OCI-LY1 (cell line): ENCODE data around the gene MRPS6.

Experiments used
- H2AFZ ChIP-seq: fragments of 200-600 bp; sonication (generic), shearing (Covaris generic); 2 replicates; pipeline ENCODE4 v1.6.0; 2014; ENCODE audit warnings: antibody characterized with exemption, mild to moderate bottlenecking, low read length
- H3F3A ChIP-seq: fragments of 200-600 bp; sonication (generic), shearing (Covaris generic); 2 replicates; pipeline ENCODE4 v1.6.0; 2014; ENCODE audit warnings: mild to moderate bottlenecking, antibody characterized with exemption, low read length, moderate library complexity; ENCODE audit not compliant: insufficient read depth
- H3K27ac ChIP-seq: fragments of 200-600 bp; sonication (generic); 2 replicates; pipeline ENCODE4 v1.5.1; 2014; ENCODE audit warnings: low read length, mixed run types, mild to moderate bottlenecking, low read depth; ENCODE audit not compliant: poor library complexity, severe bottlenecking
- H3K27me3 ChIP-seq: fragments of 200-600 bp; sonication (generic); 2 replicates; pipeline ENCODE4 v1.6.0; 2014; ENCODE audit warnings: antibody characterized with exemption, mild to moderate bottlenecking, low read length, moderate library complexity; ENCODE audit not compliant: insufficient read depth
- H3K36me3 ChIP-seq: fragments of 200-600 bp; sonication (generic); 2 replicates; pipeline ENCODE4 v1.6.1; 2014; ENCODE audit warnings: mild to moderate bottlenecking, antibody characterized with exemption, low read length, moderate library complexity, mixed read lengths; ENCODE audit not compliant: insufficient read depth
- H3K4me1 ChIP-seq: fragments of 200-600 bp; sonication (generic); 2 replicates; pipeline ENCODE4 v1.5.1; 2014; ENCODE audit warnings: mild to moderate bottlenecking, low read length, moderate library complexity; ENCODE audit not compliant: insufficient read depth, severe bottlenecking
- H3K4me2 ChIP-seq: fragments of 200-600 bp; sonication (generic), shearing (Covaris generic); 2 replicates; pipeline ENCODE4 v1.6.1; 2014; ENCODE audit warnings: low read length
- H3K4me3 ChIP-seq: fragments of 200-600 bp; sonication (generic); 2 replicates; pipeline ENCODE4 v1.5.1; 2014; ENCODE audit warnings: low read length, low read depth, mild to moderate bottlenecking, mixed read lengths; ENCODE audit not compliant: poor library complexity, severe bottlenecking
- H3K79me2 ChIP-seq: fragments of 200-600 bp; shearing (Covaris generic); 2 replicates; pipeline ENCODE4 v1.6.1; 2016; ENCODE audit warnings: mixed run types, low read length, mixed read lengths; ENCODE audit not compliant: insufficient read depth
- H3K9ac ChIP-seq: fragments of 200-600 bp; sonication (generic), shearing (Covaris generic); 2 replicates; pipeline ENCODE4 v1.6.1; 2014; ENCODE audit warnings: mild to moderate bottlenecking, low read length, mixed read lengths
- H3K9me2 ChIP-seq: fragments of 200-600 bp; sonication (generic), shearing (Covaris generic); 2 replicates; pipeline ENCODE4 v1.6.1; 2014; ENCODE audit warnings: low read depth, mild to moderate bottlenecking, low read length, mixed read lengths
- H3K9me3 ChIP-seq: fragments of 200-600 bp; shearing (Covaris generic); 2 replicates; pipeline ENCODE4 v1.6.1; 2014; ENCODE audit warnings: low read length, mixed read lengths
- H4K20me1 ChIP-seq: fragments of 200-600 bp; sonication (generic), shearing (Covaris generic); 2 replicates; pipeline ENCODE4 v1.6.0; 2016; ENCODE audit warnings: mild to moderate bottlenecking, low read length; ENCODE audit not compliant: insufficient read depth
- CTCF ChIP-seq: fragments of 200-600 bp; sonication (generic), shearing (Covaris generic); IDR thresholded peaks from 2 replicates; pipeline ENCODE4 v1.5.1; 2017; ENCODE audit warnings: mild to moderate bottlenecking, antibody characterized with exemption, low read length, moderate library complexity, mixed read lengths
- EZH2 ChIP-seq: fragments of 200-600 bp; sonication (generic), shearing (Covaris generic); IDR thresholded peaks from 2 replicates; pipeline ENCODE4 v1.8.0; 2017; ENCODE audit warnings: borderline replicate concordance, mixed run types, mild to moderate bottlenecking, antibody characterized with exemption, low read length, moderate library complexity, mixed read lengths

The MRPS6 gene

GRCh38 chr21:34141373-34141772, 68.0 kb downstream of the MRPS6 start:
- no peak overlapping the region for H2AFZ ChIP-seq
- H3K79me2 ChIP-seq: peaks cover 40% of the 10 kb centered on the region
- H3K36me3 ChIP-seq: peaks cover 80% of the 10 kb centered on the region
- peaks cover 6% of the 10 kb centered on the region for H3K9me3 ChIP-seq
- H3K9me2 ChIP-seq: no peaks in the 10 kb centered on the region
- TF ChIP-seq EZH2 (no peak), CTCF (no peak)
- H3K27me3 ChIP-seq: no peaks in the 10 kb centered on the region
- H3K4me1 ChIP-seq: no peaks in the 10 kb centered on the region
- no peak overlapping the region for H3K4me2 ChIP-seq
- no peak overlapping the region for H3K9ac ChIP-seq
- H3F3A ChIP-seq: no peaks in the 10 kb centered on the region
- no peak overlapping the region for H3K27ac ChIP-seq
- no peak overlapping the region for H3K4me3 ChIP-seq
- no peaks in the 10 kb centered on the region for H4K20me1 ChIP-seq

- peaks cover 22% of the 10 kb centered on the region for H3K79me2 ChIP-seq
- no peaks in the 10 kb centered on the region for H4K20me1 ChIP-seq
- no peak overlapping the region for H3K9ac ChIP-seq
- peaks cover 63% of the 10 kb centered on the region for H3K36me3 ChIP-seq
- H3K4me1 ChIP-seq: no peaks in the 10 kb centered on the region
- H3K9me2 ChIP-seq: no peaks in the 10 kb centered on the region
- no peaks in the 10 kb centered on the region for H3K9me3 ChIP-seq
- H2AFZ ChIP-seq: no peak overlapping the region
- no peaks in the 10 kb centered on the region for H3F3A ChIP-seq
- H3K4me3 ChIP-seq: no peak overlapping the region
- H3K27ac ChIP-seq: no peak overlapping the region
- TF ChIP-seq CTCF (no peak), EZH2 (no peak)
- H3K27me3 ChIP-seq: no peaks in the 10 kb centered on the region
- no peak overlapping the region for H3K4me2 ChIP-seq
Observed at GRCh38 chr21:34143685-34144182, 70.4 kb downstream of the MRPS6 start.

GRCh38 chr21:34144224-34144623, 70.8 kb downstream of the MRPS6 start:
- Histone ChIP-seq H3K27me3 (no peaks in the 10 kb centered on the region), H3K9me3 (no peaks in the 10 kb centered on the region), H3F3A (no peaks in the 10 kb centered on the region), H3K4me1 (no peaks in the 10 kb centered on the region), H3K36me3 (peaks cover 62% of the 10 kb centered on the region), H4K20me1 (no peaks in the 10 kb centered on the region), H3K9ac (no peak overlapping the region), H3K4me2 (no peak overlapping the region), H3K9me2 (no peaks in the 10 kb centered on the region), H3K27ac (no peak overlapping the region), H2AFZ (no peak overlapping the region), H3K4me3 (no peak overlapping the region), H3K79me2 (peaks cover 22% of the 10 kb centered on the region)
- no peak for TF ChIP-seq EZH2
- no peak for TF ChIP-seq CTCF
